Dendritic cell treated with granulocyte-macrophage colony-stimulating factor and Interleukin-4, amounts not matched to agents 40 ng/mL and 50 ng/mL, for 4 days (primary cell): ENCODE results near the gene EGFLAM.

Experiments
- H3K27ac Mint-ChIP-seq: one replicate; pipeline ENCODE4 v1.8.0; 2022; ENCODE audit warnings: mild to moderate bottlenecking, mixed read lengths
- H3K27me3 Mint-ChIP-seq: one replicate; pipeline ENCODE4 v1.8.0; 2022; ENCODE audit warnings: mild to moderate bottlenecking, mixed read lengths
- H3K36me3 Mint-ChIP-seq: one replicate; pipeline ENCODE4 v1.8.0; 2022; ENCODE audit warnings: low read depth, mixed read lengths
- H3K4me1 Mint-ChIP-seq: one replicate; pipeline ENCODE4 v1.8.0; 2022; ENCODE audit warnings: low read depth, mixed read lengths
- H3K4me3 Mint-ChIP-seq: one replicate; pipeline ENCODE4 v1.8.0; 2022; ENCODE audit warnings: mild to moderate bottlenecking, moderate library complexity, mixed read lengths
- H3K9me3 Mint-ChIP-seq: one replicate; pipeline ENCODE4 v1.8.0; 2022; ENCODE audit warnings: mixed read lengths
- intact Hi-C: fragments of 100-400 bp; cut with micrococcal nuclease; formaldehyde crosslinking; loops from one replicate; pipeline ENCODE4 v1.15.0; 2022

EGFLAM gene

GRCh38 chr5:38250763-38251448, 7.5 kb upstream of the EGFLAM start:
- Mint-ChIP-seq H3K27me3 (peaks cover 23% of the 10 kb centered on the region), H3K9me3 (no peaks in the 10 kb centered on the region), H3K4me1 (no peaks in the 10 kb centered on the region), H3K36me3 (no peaks in the 10 kb centered on the region), H3K27ac (no peak overlapping the region), H3K4me3 (no peak overlapping the region)
- intact Hi-C loops = no loop called here

- intact Hi-C loops = no loop called here
- Mint-ChIP-seq H3K27ac (no peak overlapping the region), H3K4me3 (no peak overlapping the region), H3K36me3 (no peaks in the 10 kb centered on the region), H3K27me3 (peaks cover 45% of the 10 kb centered on the region), H3K4me1 (no peaks in the 10 kb centered on the region), H3K9me3 (no peaks in the 10 kb centered on the region)
Observed at GRCh38 chr5:38253759-38254158, 4.6 kb upstream of the EGFLAM start.

GRCh38 chr5:38257308-38258041, 884 bp upstream of the EGFLAM start:
- Mint-ChIP-seq H3K4me3 (no peak overlapping the region), H3K36me3 (no peaks in the 10 kb centered on the region), H3K27ac (no peak overlapping the region), H3K27me3 (peaks cover 67% of the 10 kb centered on the region), H3K9me3 (no peaks in the 10 kb centered on the region), H3K4me1 (no peaks in the 10 kb centered on the region)
- intact Hi-C loops = no loop called here

GRCh38 chr5:38258042-38258318, 379 bp upstream of the EGFLAM start:
- intact Hi-C loops = no loop called here
- no peaks in the 10 kb centered on the region for H3K9me3 Mint-ChIP-seq
- peaks cover 64% of the 10 kb centered on the region for H3K27me3 Mint-ChIP-seq
- no peaks in the 10 kb centered on the region for H3K4me1 Mint-ChIP-seq
- no peak overlapping the region for H3K27ac Mint-ChIP-seq
- no peaks in the 10 kb centered on the region for H3K36me3 Mint-ChIP-seq
- H3K4me3 Mint-ChIP-seq = no peak overlapping the region

- Mint-ChIP-seq H3K4me3 (no peak overlapping the region), H3K4me1 (no peaks in the 10 kb centered on the region), H3K36me3 (no peaks in the 10 kb centered on the region), H3K27me3 (peaks cover 67% of the 10 kb centered on the region), H3K27ac (no peak overlapping the region), H3K9me3 (no peaks in the 10 kb centered on the region)
- intact Hi-C loops = no loop called here
Observed at GRCh38 chr5:38259062-38259808, 876 bp downstream of the EGFLAM start.

GRCh38 chr5:38259809-38260160, 1.4 kb downstream of the EGFLAM start:
- intact Hi-C loops = no loop called here
- no peaks in the 10 kb centered on the region for H3K9me3 Mint-ChIP-seq
- H3K27ac Mint-ChIP-seq = no peak overlapping the region
- no peaks in the 10 kb centered on the region for H3K4me1 Mint-ChIP-seq
- H3K36me3 Mint-ChIP-seq = no peaks in the 10 kb centered on the region
- no peak overlapping the region for H3K4me3 Mint-ChIP-seq
- H3K27me3 Mint-ChIP-seq = peaks cover 67% of the 10 kb centered on the region

- Mint-ChIP-seq H3K4me1 (no peaks in the 10 kb centered on the region), H3K27ac (no peak overlapping the region), H3K9me3 (no peaks in the 10 kb centered on the region), H3K36me3 (no peaks in the 10 kb centered on the region), H3K4me3 (no peak overlapping the region), H3K27me3 (peaks cover 28% of the 10 kb centered on the region)
- intact Hi-C loops = no loop called here
Observed at GRCh38 chr5:38263983-38264382, 5.6 kb downstream of the EGFLAM start.

- H3K4me1 Mint-ChIP-seq = no peaks in the 10 kb centered on the region
Observed at GRCh38 chr5:38265546-38266179, 7.3 kb downstream of the EGFLAM start.

GRCh38 chr5:38267372-38267771, 9.0 kb downstream of the EGFLAM start:
- no peak overlapping the region for H3K4me3 Mint-ChIP-seq
- H3K4me1 Mint-ChIP-seq = no peaks in the 10 kb centered on the region
- intact Hi-C loops = no loop called here
- H3K36me3 Mint-ChIP-seq = no peaks in the 10 kb centered on the region
- H3K27me3 Mint-ChIP-seq = peaks cover 6% of the 10 kb centered on the region
- H3K9me3 Mint-ChIP-seq = no peaks in the 10 kb centered on the region
- no peak overlapping the region for H3K27ac Mint-ChIP-seq

More at GRCh38 chr5:38265546-38266179, 7.3 kb downstream of the EGFLAM start:
- peaks cover 15% of the 10 kb centered on the region for H3K27me3 Mint-ChIP-seq
- H3K9me3 Mint-ChIP-seq = no peaks in the 10 kb centered on the region
- no peak overlapping the region for H3K4me3 Mint-ChIP-seq
- H3K36me3 Mint-ChIP-seq = no peaks in the 10 kb centered on the region
- intact Hi-C loops = no loop called here
- no peak overlapping the region for H3K27ac Mint-ChIP-seq

- Mint-ChIP-seq H3K27ac (no peak overlapping the region), H3K4me3 (no peak overlapping the region), H3K27me3 (no peaks in the 10 kb centered on the region), H3K9me3 (peaks cover 33% of the 10 kb centered on the region), H3K4me1 (no peaks in the 10 kb centered on the region), H3K36me3 (no peaks in the 10 kb centered on the region)
- intact Hi-C loops = no loop called here
Observed at GRCh38 chr5:38273626-38274025, 15.3 kb downstream of the EGFLAM start.

GRCh38 chr5:38274370-38274769, 16.0 kb downstream of the EGFLAM start:
- no peak overlapping the region for H3K27ac Mint-ChIP-seq
- no peaks in the 10 kb centered on the region for H3K27me3 Mint-ChIP-seq

GRCh38 chr5:38284384-38284783, 26.0 kb downstream of the EGFLAM start:
- Mint-ChIP-seq H3K27ac (no peak overlapping the region), H3K9me3 (no peaks in the 10 kb centered on the region), H3K4me3 (no peak overlapping the region), H3K4me1 (no peaks in the 10 kb centered on the region), H3K36me3 (no peaks in the 10 kb centered on the region), H3K27me3 (no peaks in the 10 kb centered on the region)
- intact Hi-C loops = no loop called here

More at GRCh38 chr5:38274370-38274769, 16.0 kb downstream of the EGFLAM start:
- Mint-ChIP-seq H3K4me1 (no peaks in the 10 kb centered on the region), H3K36me3 (no peaks in the 10 kb centered on the region), H3K4me3 (no peak overlapping the region), H3K9me3 (peaks cover 33% of the 10 kb centered on the region)
- intact Hi-C loops = no loop called here

GRCh38 chr5:38285226-38285625, 26.9 kb downstream of the EGFLAM start:
- H3K9me3 Mint-ChIP-seq = no peaks in the 10 kb centered on the region
- no peaks in the 10 kb centered on the region for H3K27me3 Mint-ChIP-seq
- no peak overlapping the region for H3K27ac Mint-ChIP-seq
- H3K4me1 Mint-ChIP-seq = no peaks in the 10 kb centered on the region
- intact Hi-C loops = no loop called here
- no peaks in the 10 kb centered on the region for H3K36me3 Mint-ChIP-seq
- no peak overlapping the region for H3K4me3 Mint-ChIP-seq

- Mint-ChIP-seq H3K4me3 (no peak overlapping the region), H3K27ac (no peak overlapping the region), H3K27me3 (no peaks in the 10 kb centered on the region), H3K36me3 (no peaks in the 10 kb centered on the region), H3K4me1 (no peaks in the 10 kb centered on the region), H3K9me3 (no peaks in the 10 kb centered on the region)
- intact Hi-C loops = no loop called here
Observed at GRCh38 chr5:38286002-38286401, 27.6 kb downstream of the EGFLAM start.
